GM19023 (cell line): ENCODE measurements around the gene HACL1.
A peak's percentile ranks its signal among the peaks of the same experiment; 100 is the strongest.
"Not testable (repeated sequence)": the region's sequence is repeated elsewhere in the genome, so short reads cannot be mapped to it uniquely, and the experiment has no call there.

Experiments
- ATAC-seq: cut with Tn5 transposase; IDR thresholded peaks from one replicate; pipeline ENCODE4 v1.9.1; 2021; ENCODE audit warnings: mild to moderate bottlenecking, moderate library complexity; ENCODE audit not compliant: unreplicated experiment

Gene HACL1

DNA sequence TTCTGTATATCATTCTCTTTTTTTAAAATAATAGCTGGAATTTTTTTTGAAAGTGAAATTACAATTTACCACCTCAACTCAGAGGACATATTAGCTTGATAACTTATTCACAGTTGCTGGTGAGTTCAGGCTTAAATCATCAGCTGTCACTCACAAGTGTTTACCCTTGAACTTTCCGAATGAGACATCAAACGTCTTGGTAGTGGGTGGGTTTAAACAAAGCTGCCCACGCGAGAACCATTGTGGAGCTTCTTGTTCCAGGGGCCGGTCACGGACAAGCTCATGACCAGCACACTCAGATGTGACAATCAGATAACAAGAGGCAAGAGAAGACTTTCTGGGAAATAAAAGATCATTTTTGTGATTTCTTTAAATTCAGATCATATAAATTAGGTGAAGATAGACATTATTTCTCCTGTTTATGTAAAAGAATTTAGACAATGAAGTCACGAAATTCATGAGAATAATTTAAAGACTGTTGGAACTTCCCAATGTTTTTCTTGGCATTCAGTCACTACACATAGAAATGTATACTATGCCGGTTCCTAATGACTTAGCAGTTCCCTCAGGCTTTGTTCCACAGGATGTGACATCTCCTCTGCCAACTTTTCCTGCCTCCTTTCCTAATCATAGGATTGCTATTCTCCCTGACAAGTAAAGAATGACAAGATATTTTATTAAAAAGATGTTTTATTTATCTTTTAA, 29.4 kb upstream of the HACL1 start:
- ATAC-seq = peak; percentile 63

DNA sequence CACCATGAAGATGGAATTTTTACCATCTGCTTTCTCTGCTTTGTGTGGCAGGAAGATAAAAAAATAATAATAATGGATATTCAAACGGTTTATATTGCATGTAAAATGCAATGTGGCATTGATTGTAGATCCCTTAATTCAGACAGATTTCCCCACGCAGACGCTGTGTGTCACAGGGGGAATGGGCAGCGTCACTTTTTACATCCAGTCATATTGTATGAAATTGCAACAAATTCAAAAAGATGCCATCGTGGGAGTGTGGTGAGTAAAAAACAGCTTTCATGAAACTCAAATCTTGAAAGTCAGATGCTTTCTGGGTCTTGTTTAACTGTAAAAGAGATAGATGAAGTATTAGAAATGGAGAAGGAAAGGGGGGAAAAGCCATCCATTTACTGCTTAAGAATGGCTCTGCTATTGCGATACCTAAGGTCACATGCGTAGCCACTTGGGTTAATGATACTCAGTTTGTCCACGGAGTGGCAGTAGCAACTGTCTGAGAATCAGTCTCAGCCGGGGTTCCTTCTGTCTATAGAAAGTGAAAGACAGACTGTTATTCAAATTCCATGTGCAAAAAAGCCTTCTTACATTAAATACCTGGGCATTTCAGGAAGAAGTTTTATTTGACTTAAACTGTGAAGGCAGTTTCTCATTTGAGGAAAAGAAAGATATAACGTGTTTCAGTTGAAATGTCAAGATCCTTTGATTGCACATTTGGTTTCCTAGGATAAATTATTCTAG, 28.7 kb upstream of the HACL1 start:
- peak; percentile 97 for ATAC-seq

DNA sequence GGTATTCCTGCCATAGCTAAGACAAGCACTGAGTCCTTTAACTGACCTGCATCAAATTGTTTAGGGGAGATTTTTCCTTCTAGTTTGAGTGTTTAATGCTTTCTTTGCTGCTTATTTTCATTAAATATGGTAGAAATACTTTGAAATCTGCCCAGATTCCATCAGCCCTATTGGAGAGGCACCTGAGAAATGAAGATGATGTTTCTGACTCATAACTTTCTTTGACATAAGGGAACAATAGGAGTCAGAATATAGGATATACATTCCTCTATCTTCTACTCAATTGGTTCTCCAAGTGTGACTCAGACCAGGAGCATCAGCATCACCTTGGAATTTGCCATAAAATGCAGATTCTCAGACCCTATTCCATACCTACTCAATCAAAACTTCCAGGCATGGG, 27.6 kb upstream of the HACL1 start:
- ATAC-seq = no peak

DNA sequence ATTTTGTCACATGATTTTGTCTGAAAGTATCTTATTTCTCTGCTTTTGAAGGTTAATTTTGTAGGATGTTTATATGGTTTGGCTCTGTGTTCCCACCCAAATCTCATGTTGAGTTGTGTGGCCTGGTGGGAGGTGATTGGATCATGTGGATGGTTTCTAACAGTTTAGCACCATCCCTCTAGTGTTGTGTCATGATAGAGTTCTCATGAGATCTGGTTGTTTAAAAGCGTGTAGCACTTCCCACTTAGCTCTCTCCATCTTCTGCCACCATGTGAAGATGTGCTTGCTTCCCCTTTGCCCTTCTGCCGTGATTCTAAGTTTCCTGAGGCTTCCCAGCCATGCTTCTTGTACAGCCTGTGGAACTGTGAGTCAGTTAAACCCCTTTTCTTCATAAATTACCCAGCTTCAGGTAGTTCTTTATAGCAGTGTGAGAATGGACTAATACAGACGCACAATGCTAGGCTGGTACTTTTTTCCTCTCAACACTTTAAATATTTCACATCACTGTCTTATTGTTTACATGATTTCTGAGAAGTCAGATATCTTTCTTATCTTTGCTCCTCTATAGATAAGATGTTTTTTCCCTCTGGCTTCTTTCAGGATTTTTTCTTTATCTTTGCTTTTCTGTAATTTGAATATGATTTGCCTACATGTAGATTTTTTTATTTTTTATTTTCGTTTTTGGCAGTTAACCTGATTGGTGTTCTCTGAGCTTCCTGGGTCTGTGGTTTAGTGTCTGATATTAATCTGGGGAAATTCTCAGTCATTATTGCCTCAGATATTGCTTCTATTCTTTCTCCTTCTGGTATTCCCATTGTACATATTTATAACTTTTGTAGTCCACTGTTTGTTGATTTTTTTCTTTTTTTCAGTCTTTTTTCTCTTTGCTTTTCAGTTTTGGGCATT, 22.4 kb upstream of the HACL1 start:
- no peak for ATAC-seq

DNA sequence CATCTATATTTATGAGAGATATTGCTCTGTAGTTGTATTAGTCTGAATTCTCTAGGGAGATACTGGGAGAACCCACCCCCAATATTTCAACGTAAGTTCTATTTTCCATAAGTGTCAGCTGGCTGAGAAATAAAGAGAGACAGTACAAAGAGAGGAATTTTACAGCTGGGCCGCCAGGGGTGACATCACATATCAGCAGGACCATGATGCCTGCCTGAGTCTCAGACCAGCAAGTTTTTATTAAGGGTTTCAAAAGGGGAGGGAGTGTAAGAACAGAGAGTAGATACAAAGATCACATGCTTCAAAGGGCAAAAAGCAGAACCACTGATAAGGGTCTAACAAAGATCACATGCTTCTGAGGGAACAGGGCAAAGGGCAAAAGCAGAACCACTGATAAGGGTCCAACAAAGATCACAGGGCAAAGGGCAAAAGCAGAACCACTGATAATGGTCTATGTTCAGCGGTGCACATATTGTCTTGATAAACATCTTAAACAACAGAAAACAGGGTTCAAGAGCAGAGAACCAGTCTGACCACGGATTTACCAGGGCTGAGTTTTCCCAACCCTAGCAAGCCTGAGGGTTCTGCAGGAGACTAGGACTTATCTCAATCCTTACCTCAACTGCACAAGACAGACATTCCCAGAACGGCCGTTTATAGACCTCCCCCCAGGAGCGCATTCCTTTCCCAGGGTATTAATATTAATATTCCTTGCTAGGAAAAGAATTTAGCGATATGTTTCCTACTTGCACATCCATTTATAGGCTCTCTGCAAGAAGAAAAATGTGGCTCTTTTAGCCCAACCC, 18.5 kb upstream of the HACL1 start:
- not testable (repeated sequence) for ATAC-seq

DNA sequence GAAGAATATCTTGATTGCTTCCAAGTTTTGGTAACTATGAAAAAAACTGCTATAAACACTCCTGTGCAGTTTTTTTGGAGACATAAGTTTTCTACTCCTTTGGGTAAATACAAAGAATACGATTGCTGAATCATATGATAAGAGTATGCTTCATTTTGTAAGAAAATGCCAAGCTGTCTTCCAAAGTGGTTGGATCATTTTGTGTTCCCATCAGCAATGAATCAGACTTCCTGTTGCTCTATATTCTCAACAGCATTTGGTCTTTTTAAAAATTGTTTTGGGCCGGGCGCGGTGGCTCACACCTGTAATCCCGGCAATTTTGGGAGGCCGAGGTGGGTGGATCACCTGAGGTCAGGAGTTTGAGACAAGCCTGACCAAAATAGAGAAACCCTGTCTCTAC, 14.7 kb upstream of the HACL1 start:
- no peak for ATAC-seq

DNA sequence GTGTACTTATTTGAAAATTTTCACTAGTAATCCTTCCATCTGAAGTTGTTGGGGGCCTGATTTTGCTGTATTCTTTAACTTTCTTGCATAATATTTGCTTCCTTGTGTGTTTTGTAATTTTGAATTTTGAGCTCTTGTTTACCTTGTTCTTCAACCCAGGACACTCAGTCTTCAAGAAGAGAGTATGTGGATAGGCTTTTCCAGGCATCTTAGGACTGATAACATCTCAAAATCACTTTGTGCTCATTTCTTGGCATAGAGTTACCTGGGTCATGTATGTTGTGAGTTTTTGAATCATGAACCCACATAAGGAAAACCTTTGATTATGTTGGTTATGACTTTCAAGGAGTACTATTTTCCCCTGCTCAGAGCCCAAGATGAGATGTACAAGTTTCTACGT, 13.6 kb upstream of the HACL1 start:
- no peak for ATAC-seq

DNA sequence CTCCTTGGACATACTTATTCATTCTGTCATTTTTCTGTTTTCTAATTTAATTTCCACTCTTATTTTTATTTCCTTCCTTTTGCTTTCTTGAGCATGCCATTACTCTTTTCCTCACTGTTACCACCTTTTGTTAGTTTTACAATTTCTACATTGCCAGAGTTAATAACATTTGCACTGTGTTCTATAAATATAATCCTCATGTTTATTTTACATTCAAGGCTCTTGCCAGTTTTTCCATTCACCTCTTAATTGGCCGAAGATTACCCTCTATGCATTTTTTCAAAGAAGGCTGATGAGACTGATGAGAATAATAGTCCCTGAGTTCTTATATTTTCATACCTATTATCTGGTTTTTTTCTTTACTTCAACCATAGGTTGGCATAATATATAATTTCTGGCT, 10.6 kb upstream of the HACL1 start:
- no peak for ATAC-seq

DNA sequence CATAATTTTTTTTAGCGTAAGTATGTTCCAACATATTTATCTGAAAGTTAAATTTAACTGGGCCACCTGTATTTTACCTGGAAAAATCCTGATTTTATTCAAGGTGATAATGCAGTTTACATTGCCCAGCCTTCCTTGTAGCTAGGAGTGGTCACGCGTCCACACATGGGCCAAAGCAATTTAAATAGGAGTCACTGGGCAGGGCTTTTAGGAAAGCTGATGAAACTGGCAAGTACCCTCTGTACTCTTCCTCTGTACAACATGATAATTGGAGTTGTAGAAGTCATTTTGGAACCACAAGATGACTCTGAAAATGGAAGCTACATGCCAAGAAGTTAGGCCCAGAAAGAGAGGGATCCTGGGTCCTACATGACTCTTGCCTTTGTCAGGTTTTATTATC, 9.6 kb upstream of the HACL1 start:
- no peak for ATAC-seq

DNA sequence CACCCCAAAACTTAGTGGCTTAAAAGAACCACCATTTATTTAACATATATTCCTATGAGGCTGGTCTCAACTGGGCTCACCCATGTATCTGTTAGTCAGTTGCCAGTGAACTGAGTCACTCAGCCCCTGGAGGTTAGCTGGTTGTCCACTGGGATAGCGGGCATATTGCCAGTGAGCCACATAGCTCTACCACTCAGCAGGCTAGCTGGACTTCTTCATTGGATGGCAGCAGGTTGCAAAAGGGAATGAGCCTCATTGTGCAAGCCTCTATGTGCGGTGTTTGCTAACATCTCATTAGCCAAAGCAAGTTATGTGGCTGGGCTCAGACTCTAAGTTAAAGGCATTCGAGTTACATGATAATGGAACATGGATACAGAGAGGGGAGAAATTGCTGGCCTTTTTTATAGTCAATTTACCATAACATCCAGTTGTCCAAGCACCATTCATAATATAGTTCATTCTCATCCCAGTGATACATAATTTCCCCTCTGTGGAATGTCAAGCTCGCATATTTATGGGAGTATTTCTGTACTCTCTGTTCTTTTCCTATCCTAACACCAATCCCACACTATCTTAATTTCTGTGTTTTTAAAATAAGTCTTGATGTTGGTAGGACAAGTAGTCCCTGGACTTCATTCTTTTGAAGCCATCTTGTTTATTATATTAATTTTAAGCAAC, 8.9 kb upstream of the HACL1 start:
- no peak for ATAC-seq

DNA sequence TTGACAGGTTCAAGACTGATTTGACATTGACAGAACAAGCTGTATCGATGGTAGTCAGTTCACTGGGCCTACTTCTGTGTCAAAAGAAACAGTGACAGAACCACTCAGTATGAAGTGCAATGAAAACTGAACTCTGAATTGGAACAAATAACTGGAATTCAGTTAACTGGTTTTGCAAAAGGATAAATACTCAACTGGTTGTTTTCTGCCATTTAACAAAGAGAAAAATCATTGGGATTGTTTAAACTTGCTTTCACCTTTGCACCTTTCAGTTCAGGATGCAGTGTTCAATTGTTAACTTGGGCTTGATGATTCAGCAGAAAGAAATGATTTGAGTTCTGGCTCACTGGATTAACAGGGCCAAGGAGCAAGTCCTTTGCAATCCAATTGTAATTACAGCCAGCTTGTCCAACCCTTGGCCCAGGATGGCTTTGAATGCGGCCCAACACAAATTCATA, 5.1 kb upstream of the HACL1 start:
- no peak for ATAC-seq

DNA sequence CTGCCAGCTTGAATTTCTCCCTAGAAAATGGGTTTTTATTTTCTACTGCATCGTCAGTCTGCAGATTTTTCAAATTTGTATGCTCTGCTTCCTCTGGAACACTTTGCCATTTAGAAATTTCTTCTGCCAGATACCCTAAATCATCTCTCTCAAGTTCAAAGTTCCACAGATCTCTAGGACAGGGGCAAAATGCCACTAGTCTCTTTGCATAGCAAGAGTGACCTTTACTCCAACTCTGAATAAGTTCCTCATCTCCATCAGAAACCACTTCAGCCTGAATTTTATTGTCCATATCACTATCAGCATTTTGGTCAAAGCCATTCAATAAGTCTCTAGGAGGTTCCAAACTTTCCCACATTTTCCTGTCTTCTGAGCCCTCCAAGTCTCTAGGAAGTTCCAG, 3.2 kb upstream of the HACL1 start:
- not testable (repeated sequence) for ATAC-seq

DNA sequence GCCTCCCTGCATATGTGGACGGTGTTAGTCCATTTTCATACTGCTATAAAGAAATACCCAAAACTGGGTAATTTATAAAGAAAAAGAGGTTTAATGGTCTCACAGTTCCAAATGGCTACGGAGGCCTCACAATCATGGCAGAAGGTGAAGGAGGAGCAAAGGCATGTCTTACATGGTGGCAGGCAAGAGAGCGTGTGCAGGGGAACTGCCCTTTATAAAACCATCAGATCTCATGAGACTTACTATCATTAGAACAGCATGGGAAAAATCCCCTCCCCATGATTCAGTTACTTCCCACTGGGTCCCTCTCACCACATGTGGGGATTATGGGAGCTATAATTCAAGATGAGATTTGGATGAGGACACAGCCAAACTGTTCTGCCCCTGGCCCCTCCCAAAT, 1.4 kb upstream of the HACL1 start:
- ATAC-seq = not testable (repeated sequence)

DNA sequence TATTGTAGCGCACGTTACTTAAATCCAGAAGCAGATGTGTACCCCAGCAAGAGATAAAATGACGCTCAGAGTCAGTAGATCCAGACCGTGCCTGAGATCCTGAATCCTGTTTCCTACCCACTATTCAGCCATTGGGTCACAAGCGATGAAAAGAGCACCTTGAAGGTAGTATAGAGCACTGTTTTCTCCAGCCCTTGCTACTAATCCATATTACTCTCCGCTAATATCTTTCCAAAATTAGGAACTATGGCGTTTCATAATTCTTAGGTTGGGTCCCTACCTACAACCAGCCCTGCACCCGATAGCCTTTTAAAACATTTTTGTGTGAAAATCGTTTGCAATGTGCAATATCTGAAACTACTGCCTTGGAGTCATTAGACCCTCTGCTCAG, 772 bp upstream of the HACL1 start:
- ATAC-seq = peak; percentile 10

DNA sequence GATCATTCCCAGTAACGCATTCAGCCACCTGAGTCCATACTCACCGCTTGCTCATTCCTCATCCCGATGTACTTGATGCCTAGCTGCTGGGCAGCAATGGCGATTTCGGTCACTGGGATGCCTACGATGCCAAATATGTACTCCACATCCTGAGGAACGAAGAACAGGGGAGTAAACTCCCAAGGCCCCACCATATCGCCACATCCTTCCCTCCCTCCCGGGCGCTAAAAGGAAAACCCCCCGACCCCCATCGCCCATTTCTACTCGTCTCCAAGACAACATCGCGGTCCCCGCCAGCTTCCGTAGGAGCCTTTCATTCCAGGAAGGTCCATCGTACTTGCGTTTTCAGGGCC, 347 bp downstream of the HACL1 start:
- ATAC-seq = peak; percentile 7

DNA sequence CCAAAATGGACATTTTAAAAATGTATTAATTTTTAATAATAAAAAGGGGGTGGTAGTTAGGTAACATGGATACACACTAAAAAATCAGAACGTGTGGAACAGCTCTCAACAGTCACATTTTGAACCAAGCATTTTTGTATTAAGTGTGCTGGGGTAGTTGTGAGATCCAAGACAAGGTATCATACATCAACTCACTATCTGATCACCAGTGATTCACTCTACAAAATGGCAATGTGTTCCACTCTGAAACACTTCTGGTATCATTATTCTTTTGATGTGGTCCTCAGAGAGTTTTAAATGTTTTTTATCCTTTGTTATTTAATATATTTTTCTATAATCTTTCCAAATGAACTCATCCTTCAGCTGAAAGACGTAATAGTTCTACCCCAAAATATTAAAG, 5.4 kb downstream of the HACL1 start:
- no peak for ATAC-seq

DNA sequence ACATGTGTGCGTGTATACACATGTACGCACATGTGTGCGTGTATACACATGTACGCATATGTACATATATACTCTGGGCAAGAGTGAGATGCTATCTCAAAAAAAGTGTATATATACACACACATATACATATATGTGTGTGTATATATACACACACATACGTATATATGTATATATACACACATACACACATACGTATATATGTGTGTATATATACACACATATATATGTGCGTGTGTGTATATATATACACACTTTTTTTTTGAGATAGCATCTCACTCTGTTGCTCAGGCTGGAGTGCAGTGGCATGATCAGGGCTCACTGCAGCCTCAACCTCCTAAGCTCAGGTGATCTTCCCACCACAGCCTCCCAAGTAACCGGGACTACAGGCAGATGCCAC, 8.4 kb downstream of the HACL1 start:
- ATAC-seq = no peak

DNA sequence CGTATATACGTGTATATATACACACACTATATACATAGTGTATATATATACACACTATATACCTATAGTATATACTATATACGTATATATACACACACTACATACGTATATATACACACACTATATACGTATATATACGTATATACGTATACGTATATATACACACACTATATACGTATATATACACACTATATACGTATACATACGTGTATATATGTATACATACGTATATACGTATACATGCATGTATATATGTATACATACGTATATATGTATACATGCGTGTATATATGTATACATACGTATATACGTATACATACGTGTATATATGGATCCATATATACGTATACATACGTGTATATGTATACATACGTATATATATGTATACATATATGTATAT, 9.4 kb downstream of the HACL1 start:
- ATAC-seq = no peak

DNA sequence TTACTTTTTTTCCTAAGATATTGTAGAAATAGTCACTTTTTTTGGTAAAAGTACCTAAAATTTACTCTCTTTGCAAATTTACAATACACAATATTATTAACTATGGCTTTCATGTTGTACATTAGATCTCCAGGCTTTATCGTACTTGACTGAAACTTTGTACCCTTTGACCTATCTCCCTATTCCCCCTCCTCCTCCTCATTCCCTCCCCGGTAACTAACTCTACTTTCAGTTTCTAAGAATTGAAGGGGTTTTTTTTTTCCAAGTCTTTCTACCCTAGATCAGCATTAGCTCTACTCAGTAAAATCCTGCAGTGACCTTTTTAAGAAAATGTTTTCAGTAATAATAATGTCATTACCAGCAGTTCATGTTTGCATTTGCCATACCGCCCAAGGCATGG, 10.1 kb downstream of the HACL1 start:
- no peak for ATAC-seq

DNA sequence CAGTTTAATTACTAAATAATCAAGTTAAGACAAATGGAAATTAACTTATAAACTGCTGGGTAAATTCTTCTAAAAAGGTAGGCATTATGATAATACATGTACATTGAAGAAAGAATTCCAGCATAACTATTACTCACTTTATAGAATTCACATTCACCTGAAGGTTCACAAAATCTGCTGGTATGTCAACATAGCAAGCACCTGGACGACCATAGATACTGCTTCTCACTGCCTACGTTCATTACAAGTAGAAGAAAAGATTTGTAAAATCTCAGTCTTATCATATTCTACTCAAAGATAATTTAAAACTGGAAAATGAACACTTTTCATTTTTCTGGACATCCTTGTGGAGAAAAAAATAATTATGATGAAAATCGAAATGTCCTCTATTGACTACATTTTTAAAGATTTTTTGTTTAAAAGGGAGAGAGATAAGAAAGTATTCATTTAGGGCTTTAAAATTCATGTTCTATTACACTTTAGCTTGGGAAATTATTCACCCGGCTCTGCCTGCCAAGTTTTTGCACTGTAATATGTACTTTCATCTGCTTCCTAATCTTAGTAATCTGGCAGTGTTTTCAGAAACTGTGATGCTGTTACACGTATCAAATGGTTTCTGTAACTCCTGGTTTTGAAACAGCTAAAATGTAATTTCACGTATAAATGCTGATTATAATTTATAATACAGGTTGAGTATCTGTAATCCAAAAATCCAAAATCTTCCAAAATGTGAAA, 16.1 kb downstream of the HACL1 start:
- ATAC-seq = no peak
